GM18873 (cell line): ENCODE data around the gene C1orf50.
A peak's percentile ranks its signal among the peaks of the same experiment; 100 is the strongest.
"Not testable (repeated sequence)": the region's sequence is repeated elsewhere in the genome, so short reads cannot be mapped to it uniquely, and the experiment has no call there.

ENCODE experiments used
- ATAC-seq: cut with Tn5 transposase; IDR thresholded peaks from one replicate; pipeline ENCODE4 v1.9.1; 2021; ENCODE audit warnings: mild to moderate bottlenecking, moderate library complexity, moderate number of reproducible peaks; ENCODE audit not compliant: unreplicated experiment, low FRiP score

C1orf50 gene

DNA sequence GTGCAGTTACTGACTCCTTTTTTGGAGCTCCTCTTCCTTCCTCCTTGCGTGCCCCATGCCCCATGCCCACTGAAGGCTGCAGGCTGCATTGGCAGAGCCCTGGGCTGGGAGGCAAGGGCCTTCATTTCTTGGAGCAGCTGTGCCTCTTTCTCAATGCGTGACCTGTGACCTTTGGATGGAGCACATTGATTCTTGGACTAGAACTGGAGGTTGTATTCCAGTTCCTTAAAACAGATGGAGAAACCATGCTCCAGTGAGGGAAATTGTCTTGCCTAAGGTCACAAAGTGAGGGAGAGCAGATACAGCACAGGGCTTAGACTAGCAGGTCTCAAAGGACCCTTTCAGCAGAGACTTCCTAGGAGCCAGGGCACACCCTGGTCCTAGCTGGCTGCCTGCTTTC lies 26.8 kb downstream of the C1orf50 start:
- ATAC-seq, result no peak

GRCh38 chr1:42797414-42797813 lies 30.4 kb downstream of the C1orf50 start:
- no peak for ATAC-seq

DNA sequence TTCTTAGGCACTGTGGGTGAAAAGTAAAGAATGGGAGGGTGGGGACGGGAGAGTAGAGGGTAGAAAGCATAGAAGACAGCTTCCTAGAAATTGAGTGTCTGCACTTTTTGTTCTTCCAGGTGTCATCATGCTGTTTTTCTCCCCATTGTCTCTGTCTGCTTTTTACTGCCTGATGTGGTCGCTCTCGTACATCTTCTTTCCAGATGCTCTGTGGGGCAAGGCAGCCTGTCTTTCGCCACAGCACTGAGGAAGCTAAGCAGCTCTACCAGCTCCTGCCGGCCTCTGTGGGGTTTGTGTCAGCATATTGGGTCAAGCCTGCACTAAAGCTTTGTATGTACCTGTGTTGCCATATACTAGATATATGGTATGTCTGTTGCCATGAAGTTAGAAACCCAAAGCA lies 30.9 kb downstream of the C1orf50 start:
- no peak for ATAC-seq

GRCh38 chr1:42801832-42802473 lies 34.9 kb downstream of the C1orf50 start:
- no peak for ATAC-seq

DNA sequence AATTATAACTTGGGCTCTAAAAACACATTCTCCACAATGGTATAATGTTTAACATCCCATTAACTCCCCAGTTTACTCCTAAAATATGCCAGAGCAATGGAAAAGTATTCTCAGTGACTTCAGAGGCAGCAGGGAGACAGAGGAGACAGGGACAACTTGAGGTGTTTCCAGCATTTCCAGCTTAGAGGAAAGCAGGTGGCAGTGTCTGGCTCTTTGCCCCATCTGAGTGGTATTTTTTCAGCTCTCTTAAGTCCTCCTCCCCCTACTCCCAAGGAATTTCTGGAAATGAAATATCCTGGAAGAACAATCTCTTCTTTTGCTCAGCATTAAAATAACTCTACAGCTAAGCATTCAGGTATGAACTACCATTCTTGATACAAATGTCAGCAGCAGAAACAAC lies 39.1 kb downstream of the C1orf50 start:
- ATAC-seq, result no peak

GRCh38 chr1:42806593-42806992 lies 39.5 kb downstream of the C1orf50 start:
- no peak for ATAC-seq

- no peak for ATAC-seq
Observed at GRCh38 chr1:42807056-42807668, 40.1 kb downstream of the C1orf50 start.

- ATAC-seq, result not testable (repeated sequence)
Observed at GRCh38 chr1:42814815-42815214, 47.8 kb downstream of the C1orf50 start.

- ATAC-seq, result no peak
Observed at GRCh38 chr1:42815941-42816584, 49.0 kb downstream of the C1orf50 start.

- peak; percentile 66 for ATAC-seq
Observed at GRCh38 chr1:42816585-42817439, 49.8 kb downstream of the C1orf50 start, which contains the start of the genes ERMAP and SVBP. Gene ERMAP, plus strand, starts transcription at chr1:42817122. Its CDS starts 13,327 bp downstream, at chr1:42830449. Gene SVBP, minus strand, starts transcription at chr1:42817397. Its CDS starts 853 bp downstream, at chr1:42816544.

- peak; percentile 12 for ATAC-seq
Observed at GRCh38 chr1:42817440-42817767, 50.4 kb downstream of the C1orf50 start.

DNA sequence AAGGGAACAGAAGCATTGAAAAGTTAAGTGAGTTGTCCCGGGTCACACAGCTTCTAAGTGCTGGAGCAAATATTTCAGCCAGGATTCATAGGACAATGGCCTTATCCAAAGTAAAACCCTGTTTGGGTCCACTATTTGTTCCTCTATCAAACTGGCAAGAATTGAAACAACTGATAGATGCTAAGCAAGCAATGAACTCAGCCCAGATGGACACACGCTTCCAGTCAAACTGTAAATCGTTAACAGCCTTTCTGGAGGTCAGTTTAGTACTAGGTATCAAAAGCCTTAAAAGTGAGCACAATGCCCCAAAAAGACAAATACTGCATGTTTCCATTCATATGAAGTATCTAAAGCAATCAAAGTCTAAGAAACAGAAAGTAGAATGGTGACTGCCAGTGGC lies 50.9 kb downstream of the C1orf50 start:
- ATAC-seq, result no peak

DNA sequence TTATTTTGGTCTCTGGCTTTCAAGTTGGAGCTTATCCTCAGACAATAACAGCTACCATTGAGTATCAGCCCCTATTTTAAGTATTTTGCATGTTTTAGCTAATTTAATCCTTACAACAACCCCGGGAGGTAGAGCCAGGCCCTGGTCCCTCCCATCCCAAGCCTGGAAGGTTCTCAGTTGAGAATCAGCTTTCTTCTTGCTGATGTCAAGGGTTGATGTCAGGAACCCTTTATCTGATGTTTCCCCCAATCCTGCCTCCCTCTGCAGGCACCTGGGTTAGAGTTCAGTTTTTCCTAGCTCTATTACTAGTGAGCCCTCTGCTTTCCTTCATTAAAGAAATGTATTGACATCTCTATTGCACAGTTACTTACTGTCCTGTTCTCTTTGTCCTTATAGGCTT lies 53.8 kb downstream of the C1orf50 start:
- no peak for ATAC-seq

- ATAC-seq, result no peak
Observed at GRCh38 chr1:42821690-42822089, 54.6 kb downstream of the C1orf50 start.

DNA sequence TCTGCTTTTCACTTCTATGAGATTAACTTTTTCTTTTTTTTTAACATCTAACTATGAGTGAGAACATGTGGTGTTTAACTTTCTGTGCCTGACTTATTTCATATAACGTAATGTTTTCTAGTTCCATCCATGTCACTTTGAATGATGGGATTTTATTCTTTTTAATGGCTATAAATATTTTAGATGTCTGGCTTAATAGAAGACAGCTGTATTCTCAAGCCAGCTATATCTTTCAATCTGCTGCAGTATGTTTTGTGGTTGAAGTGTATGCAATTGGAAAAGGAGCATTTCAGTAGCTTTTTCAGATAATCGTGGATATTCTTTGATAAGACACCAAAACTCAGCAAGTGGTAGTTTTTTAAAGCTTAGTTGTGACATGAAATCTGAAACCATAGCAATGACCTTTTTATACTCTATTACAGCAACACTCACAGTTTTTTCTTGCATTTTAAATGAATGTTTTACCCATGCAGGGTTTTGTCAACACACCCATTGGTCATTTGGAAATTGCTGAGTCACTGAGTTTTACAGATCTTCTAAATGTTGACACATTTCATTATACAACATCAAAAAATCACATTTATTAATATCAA lies 55.8 kb downstream of the C1orf50 start:
- ATAC-seq, result no peak

GRCh38 chr1:42824481-42825035 lies 57.5 kb downstream of the C1orf50 start:
- no peak for ATAC-seq

DNA sequence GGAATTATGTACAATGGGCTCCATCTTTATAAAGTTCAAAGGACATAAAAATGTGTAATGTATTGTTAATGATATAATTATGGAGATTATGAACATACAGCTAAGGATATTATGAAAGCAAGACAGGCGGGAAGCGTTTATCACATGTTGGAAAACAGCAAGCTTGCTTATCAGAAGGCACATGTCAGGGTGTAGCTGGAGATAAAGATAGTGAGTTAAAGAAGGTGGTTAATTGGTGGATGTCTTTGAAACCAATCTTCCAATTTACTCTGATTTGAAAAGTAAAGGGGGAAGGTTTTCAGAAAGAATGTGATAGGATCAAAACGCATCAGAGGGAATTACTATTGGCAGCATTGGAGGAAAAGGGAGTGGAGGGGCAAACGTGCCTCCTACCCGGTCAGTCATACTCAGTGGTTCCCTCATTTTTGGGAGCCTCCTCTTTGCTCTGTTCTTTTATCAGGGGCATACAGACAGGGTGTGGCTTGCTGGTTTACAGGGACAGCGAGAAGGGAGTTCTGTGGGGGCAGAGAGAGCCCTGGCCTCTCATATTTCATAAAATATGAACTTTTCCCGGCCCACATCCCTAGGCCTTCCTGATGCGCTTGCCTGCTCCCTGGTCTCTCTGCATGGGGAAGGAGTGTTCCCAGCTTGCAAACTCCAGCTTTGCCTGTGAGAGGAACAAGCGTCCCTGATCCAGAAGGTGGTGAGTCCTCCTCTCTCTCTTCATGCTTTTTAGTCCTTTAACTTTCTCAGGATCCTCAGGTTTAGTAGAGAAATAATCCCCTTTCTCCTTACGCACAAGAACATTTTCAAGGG lies 58.2 kb downstream of the C1orf50 start:
- ATAC-seq, result no peak
